OCI-LY7 (cell line): ENCODE data around the gene DTX4.

Experiments used
- EZH2phosphoT487 ChIP-seq: fragments of 200-600 bp; sonication (generic); IDR thresholded peaks from 2 replicates; pipeline ENCODE4 v1.6.1; 2018; ENCODE audit warnings: low read depth, borderline replicate concordance, mild to moderate bottlenecking, mixed run types, antibody characterized with exemption, low read length, moderate library complexity, mixed read lengths
- TF ChIP-seq, protein P1 (sequence below): fragments of 200-600 bp; sonication (generic); conservative IDR thresholded peaks from 2 replicates; pipeline ENCODE4 v1.5.1; 2014; ENCODE audit warnings: mild to moderate bottlenecking, antibody characterized with exemption, low read length, moderate library complexity, mixed read lengths

DNA sequence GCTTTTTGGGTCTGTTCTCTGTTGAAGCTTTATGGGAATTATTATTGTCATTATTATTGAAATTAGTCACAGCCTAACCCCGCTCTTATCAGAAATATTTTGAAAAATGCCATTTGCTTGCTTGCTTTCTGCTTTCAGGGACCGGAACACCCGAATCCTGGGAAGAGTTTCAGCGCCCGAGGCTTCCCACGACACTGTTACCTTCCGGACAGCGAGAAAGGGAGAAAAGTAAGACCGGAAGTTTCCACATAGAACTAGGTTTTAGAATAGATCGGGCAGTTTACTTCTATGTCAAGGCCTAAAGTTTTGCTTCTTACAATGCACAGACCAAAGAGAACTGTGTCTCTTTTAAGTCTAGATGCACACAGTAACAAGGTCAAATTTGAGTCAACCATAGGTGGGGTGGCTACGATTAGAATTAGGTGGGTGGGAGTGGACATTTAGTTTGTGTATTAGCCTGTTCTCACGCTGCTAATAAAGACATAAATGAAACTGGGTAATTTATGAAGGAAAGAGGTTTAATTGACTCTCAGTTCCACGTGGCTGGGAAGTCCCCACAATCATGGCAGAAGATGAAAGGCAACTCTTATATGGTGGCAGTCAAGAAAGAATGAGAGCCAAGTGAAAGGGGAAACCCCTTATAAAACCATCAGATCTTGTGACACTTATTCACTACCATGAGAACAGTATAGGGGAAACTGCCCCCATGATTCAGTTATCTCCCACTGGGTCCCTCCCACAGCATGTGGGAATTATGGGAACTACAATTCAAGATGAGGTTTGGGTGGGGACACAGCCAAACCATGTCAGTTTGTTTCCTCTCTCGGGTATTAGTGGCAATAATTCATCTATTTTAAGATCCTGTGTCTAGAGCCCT is 27.9 kb downstream of the DTX4 start:
- TF ChIP-seq, protein P1, sequence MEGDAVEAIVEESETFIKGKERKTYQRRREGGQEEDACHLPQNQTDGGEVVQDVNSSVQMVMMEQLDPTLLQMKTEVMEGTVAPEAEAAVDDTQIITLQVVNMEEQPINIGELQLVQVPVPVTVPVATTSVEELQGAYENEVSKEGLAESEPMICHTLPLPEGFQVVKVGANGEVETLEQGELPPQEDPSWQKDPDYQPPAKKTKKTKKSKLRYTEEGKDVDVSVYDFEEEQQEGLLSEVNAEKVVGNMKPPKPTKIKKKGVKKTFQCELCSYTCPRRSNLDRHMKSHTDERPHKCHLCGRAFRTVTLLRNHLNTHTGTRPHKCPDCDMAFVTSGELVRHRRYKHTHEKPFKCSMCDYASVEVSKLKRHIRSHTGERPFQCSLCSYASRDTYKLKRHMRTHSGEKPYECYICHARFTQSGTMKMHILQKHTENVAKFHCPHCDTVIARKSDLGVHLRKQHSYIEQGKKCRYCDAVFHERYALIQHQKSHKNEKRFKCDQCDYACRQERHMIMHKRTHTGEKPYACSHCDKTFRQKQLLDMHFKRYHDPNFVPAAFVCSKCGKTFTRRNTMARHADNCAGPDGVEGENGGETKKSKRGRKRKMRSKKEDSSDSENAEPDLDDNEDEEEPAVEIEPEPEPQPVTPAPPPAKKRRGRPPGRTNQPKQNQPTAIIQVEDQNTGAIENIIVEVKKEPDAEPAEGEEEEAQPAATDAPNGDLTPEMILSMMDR, result no peak
- no peak for TF ChIP-seq EZH2phosphoT487
